Embryonic facial prominence (tissue), 1 donor: Measurements from ENCODE around the gene CARTPT.

Source experiments
- DNase-seq: peaks from one replicate; pipeline ENCODE4 v3.0.0-alpha.2; 2016; ENCODE audit errors: extremely low spot score

The CARTPT gene

GRCh38 chr5:71719063-71719964 is at the start of gene CARTPT:
Gene CARTPT (plus strand): TSS chr5:71719275. CDS start chr5:71719294, 19 bp downstream.
- DNase-seq, result no peak

- no peak for DNase-seq
Observed at GRCh38 chr5:71677977-71678376, 41.1 kb upstream of the CARTPT start.

- no peak for DNase-seq
Observed at GRCh38 chr5:71679714-71680113, 39.4 kb upstream of the CARTPT start.

- no peak for DNase-seq
Observed at GRCh38 chr5:71680510-71680909, 38.6 kb upstream of the CARTPT start.

GRCh38 chr5:71681296-71681695 is 37.8 kb upstream of the CARTPT start:
- DNase-seq, result no peak

GRCh38 chr5:71684309-71684708 is 34.8 kb upstream of the CARTPT start:
- DNase-seq, result no peak

- DNase-seq, result no peak
Observed at GRCh38 chr5:71693828-71694427, 25.1 kb upstream of the CARTPT start.

- DNase-seq, result no peak
Observed at GRCh38 chr5:71695071-71695470, 24.0 kb upstream of the CARTPT start.

GRCh38 chr5:71695595-71695994 is 23.5 kb upstream of the CARTPT start:
- DNase-seq, result no peak

- DNase-seq, result no peak
Observed at GRCh38 chr5:71697967-71698366, 21.1 kb upstream of the CARTPT start.

- DNase-seq, result no peak
Observed at GRCh38 chr5:71699233-71699632, 19.8 kb upstream of the CARTPT start.

- DNase-seq, result no peak
Observed at GRCh38 chr5:71699751-71700150, 19.3 kb upstream of the CARTPT start.

GRCh38 chr5:71700803-71701202 is 18.3 kb upstream of the CARTPT start:
- DNase-seq, result no peak

GRCh38 chr5:71701407-71701806 is 17.7 kb upstream of the CARTPT start:
- DNase-seq, result no peak

- no peak for DNase-seq
Observed at GRCh38 chr5:71703941-71704340, 15.1 kb upstream of the CARTPT start.

GRCh38 chr5:71705421-71705820 is 13.7 kb upstream of the CARTPT start:
- no peak for DNase-seq

GRCh38 chr5:71706906-71707305 is 12.2 kb upstream of the CARTPT start:
- DNase-seq, result no peak

GRCh38 chr5:71711610-71712009 is 7.5 kb upstream of the CARTPT start:
- DNase-seq, result no peak

GRCh38 chr5:71714911-71715310 is 4.2 kb upstream of the CARTPT start:
- no peak for DNase-seq

GRCh38 chr5:71727978-71728377 is 8.9 kb downstream of the CARTPT start:
- no peak for DNase-seq

GRCh38 chr5:71731015-71731414 is 11.9 kb downstream of the CARTPT start:
- no peak for DNase-seq

GRCh38 chr5:71732011-71732410 is 12.9 kb downstream of the CARTPT start:
- no peak for DNase-seq

GRCh38 chr5:71734141-71734540 is 15.1 kb downstream of the CARTPT start:
- no peak for DNase-seq
